ENCODE measurements around the gene SNRPE.

- TF ChIP-seq POLR2A (IDR thresholded peaks at IDR 0.05) = no peak
- TF ChIP-seq, protein P1, sequence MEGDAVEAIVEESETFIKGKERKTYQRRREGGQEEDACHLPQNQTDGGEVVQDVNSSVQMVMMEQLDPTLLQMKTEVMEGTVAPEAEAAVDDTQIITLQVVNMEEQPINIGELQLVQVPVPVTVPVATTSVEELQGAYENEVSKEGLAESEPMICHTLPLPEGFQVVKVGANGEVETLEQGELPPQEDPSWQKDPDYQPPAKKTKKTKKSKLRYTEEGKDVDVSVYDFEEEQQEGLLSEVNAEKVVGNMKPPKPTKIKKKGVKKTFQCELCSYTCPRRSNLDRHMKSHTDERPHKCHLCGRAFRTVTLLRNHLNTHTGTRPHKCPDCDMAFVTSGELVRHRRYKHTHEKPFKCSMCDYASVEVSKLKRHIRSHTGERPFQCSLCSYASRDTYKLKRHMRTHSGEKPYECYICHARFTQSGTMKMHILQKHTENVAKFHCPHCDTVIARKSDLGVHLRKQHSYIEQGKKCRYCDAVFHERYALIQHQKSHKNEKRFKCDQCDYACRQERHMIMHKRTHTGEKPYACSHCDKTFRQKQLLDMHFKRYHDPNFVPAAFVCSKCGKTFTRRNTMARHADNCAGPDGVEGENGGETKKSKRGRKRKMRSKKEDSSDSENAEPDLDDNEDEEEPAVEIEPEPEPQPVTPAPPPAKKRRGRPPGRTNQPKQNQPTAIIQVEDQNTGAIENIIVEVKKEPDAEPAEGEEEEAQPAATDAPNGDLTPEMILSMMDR (IDR thresholded peaks at IDR 0.05) = no peak
These were observed 45.5 kb downstream of the SNRPE start for GRCh38 chr1:203906932-203907331.
